Lung (tissue), 12 donors: ENCODE data around the gene UBA1. TPM values are rescaled to one million over a fixed set of nuclear protein-coding genes. Genes with fewer than 3 reads are reported as not detected.
A peak's percentile ranks its signal among the peaks of the same experiment; 100 is the strongest.

ENCODE experiments used
- ATAC-seq: fragments of 200-7000 bp; cut with Tn5 transposase; one replicate; pipeline ENCODE4 v1.9.1; 2020; ENCODE audit warnings: moderate number of reproducible peaks; ENCODE audit not compliant: insufficient read depth, low FRiP score
- DNase-seq, 3 donors: peaks; one replicate each; pipeline ENCODE4 v3.0.0-alpha.2; 2013 to 2017
- H3K27ac ChIP-seq, 2 donors: one replicate each; pipeline ENCODE4 v1.5.1; 2013; ENCODE audit warnings: mild to moderate bottlenecking in 2 of 2, moderate library complexity in 2 of 2, control low read depth in 1 of 2, inconsistent platforms in 1 of 2, low read depth in 1 of 2, low read length in 1 of 2
- H3K27me3 ChIP-seq, 3 donors: one replicate each; pipeline ENCODE4 v1.5.1; 2013; ENCODE audit warnings: low read length in 2 of 3; ENCODE audit not compliant: control insufficient read depth in 3 of 3, insufficient read depth in 3 of 3
- H3K36me3 ChIP-seq, 4 donors: one replicate each; pipeline ENCODE4 v1.5.1; 2013; ENCODE audit warnings: low read length in 4 of 4, mild to moderate bottlenecking in 1 of 4, moderate library complexity in 1 of 4; ENCODE audit not compliant: control insufficient read depth in 4 of 4, insufficient read depth in 4 of 4
- H3K4me1 ChIP-seq, 5 donors: one replicate each; pipeline ENCODE4 v1.5.1; 2013; ENCODE audit warnings: low read length in 5 of 5, mild to moderate bottlenecking in 2 of 5, moderate library complexity in 1 of 5; ENCODE audit not compliant: control insufficient read depth in 5 of 5, insufficient read depth in 5 of 5
- H3K4me3 ChIP-seq: one replicate; pipeline ENCODE4 v1.5.1; 2013; ENCODE audit warnings: mild to moderate bottlenecking, control low read depth, moderate library complexity
- H3K9ac ChIP-seq, 2 donors: one replicate each; pipeline ENCODE4 v1.5.1; 2013; ENCODE audit warnings: low read length in 2 of 2, control low read depth in 1 of 2; ENCODE audit not compliant: insufficient read depth in 1 of 2
- H3K9me3 ChIP-seq, 4 donors: one replicate each; pipeline ENCODE4 v1.5.1; 2013; ENCODE audit warnings: low read length in 3 of 4, mild to moderate bottlenecking in 1 of 4, moderate library complexity in 1 of 4; ENCODE audit not compliant: control insufficient read depth in 4 of 4, insufficient read depth in 3 of 4
- CTCF ChIP-seq: IDR thresholded peaks from 2 replicates; pipeline ENCODE4 v1.5.1; 2012; ENCODE audit warnings: mild to moderate bottlenecking; ENCODE audit errors: control extremely low read depth, extremely low read depth
- WGBS, 2 donors: extraction: QIAGEN DNeasy Blood & Tissue Kit; methylation state at CpG; one replicate each; pipeline ENCODE4 v1.1.7; 2013; 5-methylcytosine and 5-hydroxymethylcytosine counted together
- polyA plus RNA-seq, 2 donors: library from polyadenylated mRNA; stranded (reverse); fragments of 200-250 nt; gene quantifications; one replicate each; pipeline ENCODE4 v1.2.1, GENCODE V29; 2013
- total RNA-seq, 2 donors: library from RNA; depleted of rRNA in 1 of 2; stranded (reverse); fragments of >200 nt in 1 of 2; gene quantifications; one replicate each; pipeline ENCODE4 v1.2.1, GENCODE V29; 2014 to 2021
- donor health status: control.
- donor health status: control.
- donor health status: Bipolar disorder and iron deficiency.
- donor health status: healthy.
- donor health status: DM: yes; HTN: yes; CAD: no.

Gene UBA1
- total and polyA plus RNA-seq, 4 donors = 92.5 to 221 (median 131) TPM

GRCh38 chrX:47172971-47173792, 20.4 kb upstream of the UBA1 start:
- WGBS, 2 donors = 82 to 94% methylated on average over 18 of the region's 18 CpGs
- DNase-seq (no peak), ATAC-seq (no peak)
- no peaks in the 10 kb centered on the region for H3K4me1 ChIP-seq
- H3K27ac ChIP-seq = no peak overlapping the region
- peaks cover 0 to 2% (median 0%) of the 10 kb centered on the region in 4 donors for H3K9me3 ChIP-seq
- peaks cover 4 to 39% (median 12%) of the 10 kb centered on the region in 4 donors for H3K36me3 ChIP-seq
- no peak overlapping the region for H3K4me3 ChIP-seq
- peaks cover 0 to 21% (median 2%) of the 10 kb centered on the region in 3 donors for H3K27me3 ChIP-seq
- H3K9ac ChIP-seq = no peak overlapping the region
- TF ChIP-seq CTCF = no peak

GRCh38 chrX:47174376-47174775, 19.3 kb upstream of the UBA1 start:
- Histone ChIP-seq H3K27me3 (peaks cover 0 to 29% (median 2%) of the 10 kb centered on the region in 3 donors), H3K9me3 (peaks cover 0 to 2% (median 0%) of the 10 kb centered on the region in 4 donors)
- no peak for TF ChIP-seq CTCF

GRCh38 chrX:47174846-47175587, 18.6 kb upstream of the UBA1 start:
- peaks cover 0 to 34% (median 3%) of the 10 kb centered on the region in 3 donors for H3K27me3 ChIP-seq

More at GRCh38 chrX:47174376-47174775, 19.3 kb upstream of the UBA1 start:
- Histone ChIP-seq H3K4me1 (no peaks in the 10 kb centered on the region), H3K9ac (no peak overlapping the region), H3K4me3 (no peak overlapping the region), H3K36me3 (peaks cover 3 to 44% (median 12%) of the 10 kb centered on the region in 4 donors), H3K27ac (no peak overlapping the region)
- DNase-seq = no peak
- no peak for ATAC-seq
- WGBS, 2 donors = 80 to 98% methylated on average over 12 of the region's 12 CpGs

More at GRCh38 chrX:47174846-47175587, 18.6 kb upstream of the UBA1 start:
- ATAC-seq (no peak), DNase-seq (peak in 1 of 3 donors; percentile 7)
- no peak for TF ChIP-seq CTCF
- no peak overlapping the region for H3K27ac ChIP-seq
- H3K36me3 ChIP-seq = peaks cover 3 to 49% (median 13%) of the 10 kb centered on the region in 4 donors
- H3K9ac ChIP-seq = no peak overlapping the region
- H3K4me1 ChIP-seq = no peaks in the 10 kb centered on the region
- 84 to 96% methylated on average over 16 to 23 of the region's 23 CpGs for WGBS, 2 donors
- H3K9me3 ChIP-seq = peaks cover 0 to 2% (median 0%) of the 10 kb centered on the region in 4 donors
- no peak overlapping the region for H3K4me3 ChIP-seq
